K562 (cell line): ENCODE measurements around the gene GALM. TPM values are rescaled to one million over a fixed set of nuclear protein-coding genes. Genes with fewer than 3 reads are reported as not detected.
A peak's percentile ranks its signal among the peaks of the same experiment; 100 is the strongest.

Experiments used
- AFF4 ChIP-seq: sonication (generic); formaldehyde crosslinking; IDR thresholded peaks from 2 replicates; pipeline ENCODE4 v1.8.0; 2023; ENCODE audit warnings: mild to moderate bottlenecking, missing genetic modification reagents
- ETV6 ChIP-seq, 3 experiments: fragments of 150-350 bp in 1 of 3; sonication (generic) in 1 of 3; formaldehyde crosslinking in 1 of 3; IDR thresholded peaks; 2 replicates each; pipeline versions ENCODE4 v1.6.1 to v1.8.0; 2014 to 2022; ENCODE audit warnings: borderline replicate concordance in 2 of 3, low read depth in 2 of 3, antibody characterized with exemption in 1 of 3, low read length in 1 of 3, mild to moderate bottlenecking in 1 of 3, missing genetic modification reagents in 1 of 3
- GTF3C2 ChIP-seq: IDR thresholded peaks from 3 replicates; pipeline ENCODE4 v1.6.1; 2011; ENCODE audit warnings: borderline replicate concordance, mild to moderate bottlenecking, moderate library complexity; ENCODE audit not compliant: insufficient read length; ENCODE audit errors: extremely low read depth
- HMG20A ChIP-seq: fragments of 450-650 bp; formaldehyde crosslinking; conservative IDR thresholded peaks from 2 replicates; pipeline ENCODE4 v1.4.0; 2020; ENCODE audit warnings: mild to moderate bottlenecking, mixed read lengths
- MTA1 ChIP-seq: fragments of 450-650 bp; IDR thresholded peaks from 2 replicates; pipeline ENCODE4 v1.6.1; 2017; ENCODE audit warnings: borderline replicate concordance
- NUFIP1 ChIP-seq: fragments of 450-650 bp; IDR thresholded peaks from 2 replicates; pipeline ENCODE4 v1.6.1; 2018; ENCODE audit not compliant: partially characterized antibody
- REST ChIP-seq, 2 experiments: fragments of 450-650 bp; formaldehyde crosslinking in 1 of 2; IDR thresholded peaks; 2 replicates each; pipeline versions ENCODE4 v1.4.0 to v1.6.1; 2014 to 2020; ENCODE audit warnings: mild to moderate bottlenecking in 2 of 2, borderline replicate concordance in 1 of 2, low read depth in 1 of 2
- SRF ChIP-seq, 2 experiments: fragments of 250-450, 450-650 bp in 1 of 2; sonication (Bioruptor Pico) in 1 of 2; sonication (generic) in 1 of 2; formaldehyde crosslinking; IDR thresholded peaks; 2 replicates each; pipeline versions ENCODE4 v1.5.0 to v1.5.1; 2020 to 2022; ENCODE audit warnings: mild to moderate bottlenecking in 1 of 2, missing genetic modification reagents in 1 of 2
- ZNF445 ChIP-seq: fragments of 250-450 bp; sonication (Bioruptor Pico); IDR thresholded peaks from 2 replicates; pipeline ENCODE4 v1.4.0; 2020; ENCODE audit warnings: low read depth, mild to moderate bottlenecking, moderate library complexity
- polyA plus RNA-seq, 8 experiments: library from polyadenylated mRNA; depleted of rRNA in 4 of 8; stranded (reverse) in 5 of 8; unstranded in 3 of 8; fragments of >200 nt; fragmentation: Nextera tagmentation in 2 of 8; fragmentation: Illumina TruSeq in 1 of 8; extraction: Ambion mirVana in 2 of 8; extraction: Trizol in 1 of 8; gene quantifications; 2 replicates each; pipeline versions ENCODE4 v1.2.1 to v1.2.3, GENCODE V29; 2011 to 2014; ENCODE audit warnings: inconsistent platforms in 1 of 8, missing spikeins in 1 of 8
- total RNA-seq, 7 experiments: library from RNA; depleted of rRNA in 6 of 7; stranded (reverse); fragments of >200 nt in 6 of 7; fragmentation: Illumina TruSeq in 2 of 7; extraction: Trizol in 2 of 7; gene quantifications; 2 replicates each; pipeline versions ENCODE4 v1.2.1 to v1.2.3, GENCODE V29; 2011 to 2021; ENCODE audit warnings: low replicate concordance in 1 of 7

GALM gene
- total and polyA plus RNA-seq, 9 of the 15 experiments (the other 6 are each of a cell fraction or from before 2014, with no cell fraction given) = 22.1 to 51.7 (median 27.9) TPM

- peak; percentile 61; the same call in 1 of the 2 replicates for TF ChIP-seq AFF4 (CRISPR knock-in tag)
- TF ChIP-seq GTF3C2 = no peak
- no peak for TF ChIP-seq SRF (CRISPR knock-in tag; IDR thresholded peaks at IDR 0.05)
- TF ChIP-seq NUFIP1 = no peak
- peak in 1 of 2 experiments; percentile 23; a peak in 1 of 4 replicates for TF ChIP-seq ETV6 (IDR thresholded peaks at IDR 0.05; ENCODE audit: borderline replicate concordance in 1 of 2, low read depth in 2 of 2, low read length in 1 of 2)
- TF ChIP-seq ETV6 (CRISPR knock-in tag; IDR thresholded peaks at IDR 0.05; ENCODE audit: borderline replicate concordance) = no peak
- TF ChIP-seq REST (IDR thresholded peaks at IDR 0.05; ENCODE audit: borderline replicate concordance) = no peak
- no peak for TF ChIP-seq REST (CRISPR knock-in tag; IDR thresholded peaks at IDR 0.05; ENCODE audit: low read depth)
- no peak for TF ChIP-seq ZNF445
- TF ChIP-seq MTA1 = no peak
- no peak for TF ChIP-seq HMG20A
Measured at GRCh38 chr2:38665854-38666555, at the start of gene GALM (continued).
